Adipocyte (in vitro differentiated cells): Measurements from ENCODE around the gene SPPL2A.
"Not testable (repeated sequence)": the region's sequence is repeated elsewhere in the genome, so short reads cannot be mapped to it uniquely, and the experiment has no call there.

Experiments
- DNase-seq: peaks from one replicate; pipeline ENCODE4 v3.0.0-alpha.2; 2015; ENCODE audit warnings: low read depth
- H3K27me3 ChIP-seq: replicated peaks from 2 replicates; pipeline ENCODE4 v1.7.0; 2013; ENCODE audit warnings: mild to moderate bottlenecking, low read length, moderate library complexity; ENCODE audit not compliant: control insufficient read depth, insufficient read depth
- H3K36me3 ChIP-seq: 2 replicates; pipeline ENCODE4 v1.7.0; 2013; ENCODE audit warnings: low read length, mild to moderate bottlenecking, moderate library complexity; ENCODE audit not compliant: control insufficient read depth, insufficient read depth, severe bottlenecking
- H3K4me1 ChIP-seq: 2 replicates; pipeline ENCODE4 v1.7.0; 2013; ENCODE audit warnings: mild to moderate bottlenecking, low read length, moderate library complexity; ENCODE audit not compliant: control insufficient read depth, insufficient read depth
- H3K4me3 ChIP-seq: 2 replicates; pipeline ENCODE4 v1.7.0; 2013; ENCODE audit warnings: mild to moderate bottlenecking, low read length, moderate library complexity
- H3K9ac ChIP-seq: 2 replicates; pipeline ENCODE4 v1.7.0; 2013; ENCODE audit warnings: mild to moderate bottlenecking, low read length, moderate library complexity
- H3K9me3 ChIP-seq: 2 replicates; pipeline ENCODE4 v1.7.0; 2013; ENCODE audit warnings: mild to moderate bottlenecking, low read length, moderate library complexity; ENCODE audit not compliant: control insufficient read depth

The SPPL2A gene

DNA sequence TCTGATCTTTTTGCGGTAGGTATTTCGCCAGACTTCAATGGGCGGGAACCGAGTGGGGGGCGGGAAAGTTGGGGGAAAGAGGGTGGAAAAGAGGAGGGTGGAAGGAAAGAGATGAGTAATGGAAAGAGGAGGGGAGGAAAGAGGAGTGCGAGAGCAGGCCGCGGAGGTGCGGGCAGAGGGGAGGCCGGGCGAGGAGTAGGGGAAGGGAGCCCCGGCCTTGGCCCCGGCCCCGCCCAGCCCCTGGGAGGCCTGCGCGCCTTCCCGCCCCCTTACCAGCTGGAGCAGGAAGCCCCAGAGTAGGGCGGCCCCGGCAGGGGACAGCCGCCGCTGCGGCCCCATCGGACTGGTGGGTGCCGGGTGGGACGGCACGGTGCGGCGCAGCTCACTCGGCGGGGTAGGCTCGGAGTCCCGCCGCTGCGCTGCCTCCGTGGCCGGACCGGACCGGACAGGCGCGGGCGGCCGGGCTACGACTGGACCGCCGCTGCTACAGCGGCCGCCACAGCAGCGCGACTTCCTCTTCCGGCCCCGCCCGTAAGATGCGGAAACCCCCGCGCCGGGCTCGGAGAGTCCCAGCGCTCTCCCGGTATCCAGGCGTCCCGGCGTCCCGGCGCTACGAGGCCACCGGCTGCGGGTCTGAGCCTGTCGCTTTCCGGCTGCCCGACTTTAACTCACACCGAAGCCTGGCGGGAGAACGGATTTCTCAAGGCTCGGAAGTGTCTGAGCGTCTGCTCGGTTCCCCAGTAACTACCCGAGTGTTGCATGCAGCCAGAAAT lies at the start of gene SPPL2A:
Gene SPPL2A (minus strand): TSS at position 512 of the 773 bp plus-strand sequence. CDS start 173 bp downstream, at position 339.
- H3K4me1 ChIP-seq = peaks cover 31% of the 10 kb centered on the region
- peak within 1 kb of the TSS; percentile 95 for H3K9ac ChIP-seq
- DNase-seq = peak; percentile 92
- no peaks in the 10 kb centered on the region for H3K27me3 ChIP-seq
- H3K4me3 ChIP-seq = peak within 1 kb of the TSS; percentile 91
- H3K36me3 ChIP-seq = no peaks in the 10 kb centered on the region
- no peaks in the 10 kb centered on the region for H3K9me3 ChIP-seq

GRCh38 chr15:50814634-50815033 lies 49.1 kb upstream of the SPPL2A start:
- H3K36me3 ChIP-seq = no peaks in the 10 kb centered on the region
- H3K4me1 ChIP-seq = no peaks in the 10 kb centered on the region
- DNase-seq = no peak
- no peak overlapping the region for H3K9ac ChIP-seq
- no peaks in the 10 kb centered on the region for H3K27me3 ChIP-seq
- H3K4me3 ChIP-seq = no peak overlapping the region
- no peaks in the 10 kb centered on the region for H3K9me3 ChIP-seq

DNA sequence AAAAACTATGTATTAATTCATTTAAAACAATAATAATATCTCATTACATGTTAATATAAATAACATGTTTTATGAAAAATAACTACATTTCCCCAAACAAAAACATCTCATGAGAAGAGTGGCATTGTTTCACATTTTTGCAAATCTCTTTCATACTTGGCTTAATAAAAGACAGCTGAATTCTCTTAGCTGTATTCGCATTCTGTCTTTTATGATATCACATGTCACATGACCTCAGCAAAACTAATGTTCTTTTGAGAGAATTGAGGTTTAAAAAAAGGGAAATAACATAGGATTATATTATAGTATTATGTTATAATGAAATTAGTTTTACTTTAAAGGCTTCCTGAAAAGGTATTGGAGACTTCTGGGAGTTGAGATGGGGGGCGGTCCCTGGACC lies 48.4 kb upstream of the SPPL2A start:
- Histone ChIP-seq H3K36me3 (no peaks in the 10 kb centered on the region), H3K9ac (no peak overlapping the region), H3K9me3 (no peaks in the 10 kb centered on the region), H3K4me3 (no peak overlapping the region), H3K27me3 (no peaks in the 10 kb centered on the region), H3K4me1 (no peaks in the 10 kb centered on the region)
- peak; percentile 72 for DNase-seq

DNA sequence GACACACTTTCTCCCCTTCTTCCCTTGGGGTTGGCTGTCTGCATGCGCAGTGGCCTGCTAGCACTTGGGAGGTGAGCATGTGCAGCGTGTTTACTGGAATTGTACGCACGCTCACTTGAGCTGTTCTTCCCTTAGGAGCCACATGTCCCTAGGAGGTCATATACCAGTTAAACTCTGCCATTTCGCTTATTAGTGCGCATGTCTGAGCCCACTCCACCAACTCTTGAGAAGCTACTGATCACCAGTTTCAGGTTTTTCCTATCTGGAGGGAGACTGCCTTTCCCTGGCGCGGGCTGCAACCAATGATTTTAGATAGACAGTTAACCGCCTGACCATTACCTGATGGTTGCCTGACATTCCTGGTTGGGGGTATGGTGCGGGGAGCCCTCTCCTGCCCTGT lies 47.6 kb upstream of the SPPL2A start:
- H3K36me3 ChIP-seq = no peaks in the 10 kb centered on the region

GRCh38 chr15:50812181-50812506 lies 46.6 kb upstream of the SPPL2A start:
- H3K9ac ChIP-seq, H3K27me3 ChIP-seq, H3K4me1 ChIP-seq, H3K36me3 ChIP-seq, DNase-seq, H3K4me3 ChIP-seq, H3K9me3 ChIP-seq: not testable (repeated sequence)

More for the DNA sequence above, 47.6 kb upstream of the SPPL2A start:
- no peaks in the 10 kb centered on the region for H3K9me3 ChIP-seq
- no peak overlapping the region for H3K9ac ChIP-seq
- DNase-seq = no peak
- no peaks in the 10 kb centered on the region for H3K4me1 ChIP-seq
- no peaks in the 10 kb centered on the region for H3K27me3 ChIP-seq
- H3K4me3 ChIP-seq = no peak overlapping the region

DNA sequence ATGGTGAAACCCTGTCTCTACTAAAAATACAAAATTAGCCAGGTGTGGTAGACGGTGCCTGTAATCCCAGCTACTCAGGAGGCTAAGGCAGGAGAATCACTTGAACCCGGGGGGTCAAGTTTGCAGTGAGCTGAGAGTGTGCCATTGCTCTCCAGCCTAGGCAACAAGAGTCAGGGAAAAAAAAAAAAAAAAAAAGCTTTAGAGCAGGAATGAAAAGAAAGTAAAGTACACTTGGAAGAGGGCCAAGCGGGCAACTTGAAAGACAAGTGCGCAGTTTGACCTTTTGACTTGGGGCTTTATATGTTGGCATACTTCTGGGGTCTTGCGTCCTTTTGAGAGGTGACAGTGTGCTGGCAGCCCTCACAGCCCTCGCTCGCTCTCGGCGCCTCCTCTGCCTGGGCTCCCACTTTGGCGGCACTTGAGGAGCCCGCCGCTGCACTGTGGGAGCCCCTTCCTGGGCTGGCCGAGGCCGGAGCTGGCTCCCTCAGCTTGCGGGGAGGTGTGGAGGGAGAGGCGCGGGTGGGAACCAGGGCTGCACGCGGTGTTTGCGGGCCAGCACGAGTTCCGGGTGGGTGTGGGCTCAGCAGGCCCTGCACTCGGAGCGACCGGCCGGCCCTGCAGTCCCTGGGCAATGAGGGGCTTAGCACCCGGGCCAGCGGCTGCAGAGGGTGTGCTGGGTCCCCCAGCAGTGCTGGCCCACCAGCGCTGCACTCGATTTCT lies 46.1 kb upstream of the SPPL2A start:
- H3K36me3 ChIP-seq, H3K9ac ChIP-seq, DNase-seq, H3K9me3 ChIP-seq, H3K4me1 ChIP-seq, H3K4me3 ChIP-seq, H3K27me3 ChIP-seq: not testable (repeated sequence)

DNA sequence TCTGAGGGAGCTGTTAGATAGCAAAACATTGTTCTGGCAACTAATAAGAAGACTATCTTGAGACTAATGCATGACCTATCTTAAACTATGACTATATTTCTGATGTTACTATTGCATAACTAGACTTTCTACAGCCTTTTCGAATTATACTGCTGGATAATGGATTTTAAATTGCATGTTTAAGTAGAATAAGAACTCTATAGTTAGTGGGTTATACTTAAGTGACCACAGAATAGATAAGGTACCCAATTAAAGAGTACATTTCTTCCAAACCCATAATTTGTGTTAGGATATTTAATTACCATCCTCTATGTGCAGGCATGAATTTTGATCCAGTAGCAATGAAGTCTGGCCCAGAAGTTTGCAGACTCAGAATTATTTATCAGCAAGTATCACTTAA lies 44.6 kb upstream of the SPPL2A start:
- Histone ChIP-seq H3K9ac (no peak overlapping the region), H3K4me3 (no peak overlapping the region), H3K4me1 (no peaks in the 10 kb centered on the region), H3K9me3 (no peaks in the 10 kb centered on the region), H3K36me3 (no peaks in the 10 kb centered on the region), H3K27me3 (no peaks in the 10 kb centered on the region)
- no peak for DNase-seq

DNA sequence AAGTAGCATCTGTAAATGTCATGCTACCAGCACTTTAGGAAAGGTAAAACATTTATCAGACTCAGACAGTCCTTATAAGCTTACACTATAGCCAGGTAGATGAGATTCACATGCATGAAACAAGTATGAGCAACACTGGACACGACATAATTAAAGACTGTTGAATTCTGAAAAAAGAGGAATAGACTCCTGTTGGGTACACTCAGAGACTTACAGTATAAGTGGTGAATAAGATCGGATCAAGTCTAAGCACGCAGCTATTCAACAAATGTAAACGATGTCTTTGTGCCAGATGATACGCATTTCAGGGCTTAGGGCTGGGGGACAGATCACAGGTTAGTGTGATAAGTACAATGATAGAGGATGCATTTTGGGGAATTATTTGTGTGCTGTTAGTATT lies 43.2 kb upstream of the SPPL2A start:
- no peak for DNase-seq
- Histone ChIP-seq H3K27me3 (peaks cover 3% of the 10 kb centered on the region), H3K9ac (no peak overlapping the region), H3K4me3 (no peak overlapping the region), H3K36me3 (no peaks in the 10 kb centered on the region), H3K9me3 (no peaks in the 10 kb centered on the region), H3K4me1 (no peaks in the 10 kb centered on the region)

DNA sequence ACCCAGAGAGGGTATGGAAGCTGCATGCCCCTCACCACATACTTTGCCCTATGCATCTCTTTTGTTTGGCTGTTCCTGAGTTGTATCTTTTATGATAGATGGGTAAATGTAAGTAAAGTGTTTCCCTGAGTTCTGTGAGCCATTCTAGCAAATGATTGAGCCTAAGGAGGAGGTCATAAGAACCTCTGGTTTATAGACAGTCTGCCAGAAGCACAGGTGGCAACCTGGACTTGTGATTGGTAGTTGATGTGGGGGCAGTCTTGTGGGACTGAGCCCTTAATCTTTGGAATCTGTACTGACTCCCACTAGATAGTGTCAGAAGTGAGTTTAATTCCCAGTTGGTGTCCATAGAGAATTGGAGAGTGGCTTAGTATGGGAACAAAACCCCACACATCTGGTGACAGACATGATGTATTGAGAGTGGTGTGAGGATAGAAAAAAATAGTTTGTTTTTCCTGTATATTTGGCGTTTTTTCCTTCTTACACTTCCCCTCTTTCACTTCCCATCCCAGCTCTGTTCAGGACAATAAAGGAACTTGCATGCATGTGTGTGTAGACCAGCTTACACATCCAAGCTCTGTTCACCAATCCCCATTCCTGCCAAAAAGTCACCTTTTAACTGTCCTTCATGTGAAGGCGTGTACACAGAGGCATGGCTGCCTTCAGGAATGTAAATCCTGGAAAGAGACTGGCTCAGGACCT lies 38.1 kb upstream of the SPPL2A start:
- peaks cover 3% of the 10 kb centered on the region for H3K27me3 ChIP-seq
- H3K9me3 ChIP-seq = no peaks in the 10 kb centered on the region
- no peaks in the 10 kb centered on the region for H3K4me1 ChIP-seq
- H3K4me3 ChIP-seq = no peak overlapping the region
- H3K9ac ChIP-seq = no peak overlapping the region
- no peaks in the 10 kb centered on the region for H3K36me3 ChIP-seq
- DNase-seq = no peak

GRCh38 chr15:50800715-50801114 lies 35.2 kb upstream of the SPPL2A start:
- Histone ChIP-seq H3K4me3 (no peak overlapping the region), H3K9me3 (no peaks in the 10 kb centered on the region), H3K27me3 (peaks cover 3% of the 10 kb centered on the region), H3K9ac (no peak overlapping the region), H3K4me1 (no peaks in the 10 kb centered on the region), H3K36me3 (no peaks in the 10 kb centered on the region)
- DNase-seq = no peak

DNA sequence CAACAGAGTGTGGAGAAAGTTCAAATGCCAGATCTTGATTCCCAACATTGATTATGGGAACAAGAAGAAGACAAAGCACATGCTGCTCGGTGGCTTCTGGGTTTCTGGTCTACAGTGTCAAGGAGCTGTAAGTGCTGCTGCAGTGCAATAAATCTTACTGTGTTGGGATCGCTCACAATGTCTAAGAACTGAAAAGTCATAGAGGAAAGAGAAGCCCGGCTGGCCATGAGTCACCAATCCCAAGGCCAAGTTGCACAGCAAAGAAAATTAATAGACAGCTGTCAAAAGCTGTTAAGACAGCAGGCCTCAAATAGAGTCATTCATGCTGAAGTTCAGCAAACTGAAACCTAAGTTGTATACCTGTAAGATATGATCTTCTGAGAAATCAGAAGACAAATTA lies 33.2 kb upstream of the SPPL2A start:
- no peak for DNase-seq
- Histone ChIP-seq H3K9ac (no peak overlapping the region), H3K27me3 (no peaks in the 10 kb centered on the region), H3K4me1 (no peaks in the 10 kb centered on the region), H3K9me3 (no peaks in the 10 kb centered on the region), H3K4me3 (no peak overlapping the region), H3K36me3 (no peaks in the 10 kb centered on the region)
